ENCODE results near the gene ZNF30. TPM values are rescaled to one million over a fixed set of nuclear protein-coding genes. Genes with fewer than 3 reads are reported as not detected.

Gene ZNF30
- total and polyA plus RNA-seq, 7 donors: 0.86 to 6.6 (median 1.8) TPM

DNA sequence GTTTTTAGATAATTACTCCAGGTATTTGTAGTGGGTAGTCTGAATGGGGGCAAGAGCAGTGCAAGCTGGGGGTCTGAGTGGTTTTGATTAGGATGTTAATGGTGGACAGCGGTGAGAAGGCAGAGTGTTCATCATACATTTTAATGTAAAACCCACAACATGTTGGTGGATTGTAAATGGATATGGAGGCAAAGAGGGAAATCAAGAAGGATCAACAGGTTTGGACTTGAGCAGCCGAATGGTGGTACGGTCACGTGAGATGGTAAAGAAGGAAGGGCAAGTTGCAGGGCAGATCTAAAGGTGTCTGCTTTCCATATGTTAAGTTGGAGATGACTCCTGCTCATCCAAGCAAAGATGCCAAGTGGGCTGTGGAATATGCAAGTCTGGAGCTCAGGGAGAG, 9.5 kb downstream of the ZNF30 start:
- no peaks in the 10 kb centered on the region for H3K27me3 ChIP-seq (ENCODE audit: insufficient read depth in 3 of 3, low read length in 2 of 3)
- DNase-seq: no peak

DNA sequence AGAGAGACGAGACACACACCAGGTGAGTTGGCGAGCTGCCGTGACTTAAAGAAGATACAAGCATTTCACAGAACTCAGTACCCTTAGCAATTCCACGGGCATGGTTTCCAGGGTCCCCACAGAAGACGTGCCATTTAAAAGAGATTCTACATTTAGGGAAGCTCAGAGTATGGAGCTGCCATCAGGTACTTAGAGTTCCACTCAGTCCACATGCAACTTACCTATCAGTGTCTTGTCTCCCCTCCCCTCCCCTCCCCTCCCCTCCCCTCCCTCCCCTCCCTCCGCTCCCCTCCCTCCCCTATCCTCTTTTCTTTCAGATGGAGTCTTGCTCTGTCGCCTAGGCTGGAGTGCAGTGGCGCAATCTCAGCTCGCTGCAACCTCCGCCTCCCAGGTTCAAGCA, 12.2 kb downstream of the ZNF30 start:
- peaks cover 13 to 61% of the 10 kb centered on the region in 2 donors for H3K36me3 ChIP-seq (ENCODE audit: insufficient read depth in 1 of 2, low read depth in 1 of 2)

More for the DNA sequence above, 9.5 kb downstream of the ZNF30 start:
- ATAC-seq: no peak
- TF ChIP-seq, protein P1, sequence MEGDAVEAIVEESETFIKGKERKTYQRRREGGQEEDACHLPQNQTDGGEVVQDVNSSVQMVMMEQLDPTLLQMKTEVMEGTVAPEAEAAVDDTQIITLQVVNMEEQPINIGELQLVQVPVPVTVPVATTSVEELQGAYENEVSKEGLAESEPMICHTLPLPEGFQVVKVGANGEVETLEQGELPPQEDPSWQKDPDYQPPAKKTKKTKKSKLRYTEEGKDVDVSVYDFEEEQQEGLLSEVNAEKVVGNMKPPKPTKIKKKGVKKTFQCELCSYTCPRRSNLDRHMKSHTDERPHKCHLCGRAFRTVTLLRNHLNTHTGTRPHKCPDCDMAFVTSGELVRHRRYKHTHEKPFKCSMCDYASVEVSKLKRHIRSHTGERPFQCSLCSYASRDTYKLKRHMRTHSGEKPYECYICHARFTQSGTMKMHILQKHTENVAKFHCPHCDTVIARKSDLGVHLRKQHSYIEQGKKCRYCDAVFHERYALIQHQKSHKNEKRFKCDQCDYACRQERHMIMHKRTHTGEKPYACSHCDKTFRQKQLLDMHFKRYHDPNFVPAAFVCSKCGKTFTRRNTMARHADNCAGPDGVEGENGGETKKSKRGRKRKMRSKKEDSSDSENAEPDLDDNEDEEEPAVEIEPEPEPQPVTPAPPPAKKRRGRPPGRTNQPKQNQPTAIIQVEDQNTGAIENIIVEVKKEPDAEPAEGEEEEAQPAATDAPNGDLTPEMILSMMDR (IDR thresholded peaks at IDR 0.05): no peak
- no peak overlapping the region for H3K27ac ChIP-seq
- 97 to 100% (median 98%) methylated on average over 4 of the region's 4 CpGs for WGBS, 3 donors
- H3K36me3 ChIP-seq (ENCODE audit: insufficient read depth in 1 of 2, low read depth in 1 of 2): peaks cover 6 to 63% of the 10 kb centered on the region in 2 donors
- no peak overlapping the region for H3K4me3 ChIP-seq
- no peaks in the 10 kb centered on the region for H3K4me1 ChIP-seq
- intact Hi-C loops (cut with DNase I): no loop called here
- H3K9me3 ChIP-seq: no peaks in the 10 kb centered on the region

DNA sequence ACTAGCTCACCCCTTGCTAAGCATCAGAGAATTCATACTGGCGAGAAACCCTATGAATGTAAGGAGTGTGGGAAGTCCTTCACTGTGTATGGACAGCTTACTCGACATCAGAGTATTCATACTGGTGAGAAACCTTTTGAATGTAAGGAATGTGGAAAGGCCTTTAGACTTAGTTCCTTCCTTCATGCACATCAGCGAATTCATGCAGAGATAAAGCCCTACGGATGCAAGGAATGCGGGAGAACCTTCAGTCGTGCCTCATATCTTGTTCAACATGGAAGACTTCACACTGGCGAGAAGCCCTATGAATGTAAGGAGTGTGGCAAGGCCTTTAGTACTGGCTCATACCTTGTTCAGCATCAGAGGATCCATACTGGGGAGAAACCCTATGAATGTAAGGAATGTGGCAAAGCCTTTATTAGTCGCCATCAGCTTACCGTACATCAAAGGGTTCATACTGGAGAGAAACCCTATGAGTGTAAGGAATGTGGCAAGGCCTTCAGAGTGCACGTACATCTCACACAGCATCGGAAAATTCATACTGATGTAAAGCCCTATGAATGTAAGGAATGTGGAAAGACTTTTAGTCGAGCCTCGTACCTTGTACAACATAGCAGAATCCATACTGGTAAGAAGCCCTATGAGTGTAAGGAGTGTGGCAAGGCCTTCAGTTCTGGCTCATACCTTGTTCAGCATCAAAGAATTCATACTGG, 17.3 kb downstream of the ZNF30 start:
- 94 to 96% (median 95%) methylated on average over 13 of the region's 13 CpGs for WGBS, 3 donors
- DNase-seq: no peak
- no peak for ATAC-seq
- Histone ChIP-seq H3K36me3 (ENCODE audit: insufficient read depth in 1 of 2, low read depth in 1 of 2) (peaks cover 18 to 36% of the 10 kb centered on the region in 2 donors), H3K4me1 (no peaks in the 10 kb centered on the region), H3K9me3 (peaks cover 32% of the 10 kb centered on the region), H3K27ac (no peak overlapping the region), H3K27me3 (ENCODE audit: insufficient read depth in 3 of 3, low read length in 2 of 3) (no peaks in the 10 kb centered on the region), H3K4me3 (no peak overlapping the region)
- TF ChIP-seq, protein P1 (IDR thresholded peaks at IDR 0.05): no peak
- intact Hi-C loops (cut with DNase I): no loop called here

More for the DNA sequence above, 12.2 kb downstream of the ZNF30 start:
- intact Hi-C loops (cut with DNase I): no loop called here
- TF ChIP-seq, protein P1 (IDR thresholded peaks at IDR 0.05): no peak
- H3K27me3 ChIP-seq (ENCODE audit: insufficient read depth in 3 of 3, low read length in 2 of 3): no peaks in the 10 kb centered on the region
- peaks cover 10% of the 10 kb centered on the region for H3K9me3 ChIP-seq
- ATAC-seq (no peak), DNase-seq (no peak)
- H3K27ac ChIP-seq: no peak overlapping the region
- WGBS, 3 donors: 82 to 90% (median 89%) methylated on average over 8 to 9 of the region's 10 CpGs
- H3K4me3 ChIP-seq: no peak overlapping the region
- no peaks in the 10 kb centered on the region for H3K4me1 ChIP-seq

DNA sequence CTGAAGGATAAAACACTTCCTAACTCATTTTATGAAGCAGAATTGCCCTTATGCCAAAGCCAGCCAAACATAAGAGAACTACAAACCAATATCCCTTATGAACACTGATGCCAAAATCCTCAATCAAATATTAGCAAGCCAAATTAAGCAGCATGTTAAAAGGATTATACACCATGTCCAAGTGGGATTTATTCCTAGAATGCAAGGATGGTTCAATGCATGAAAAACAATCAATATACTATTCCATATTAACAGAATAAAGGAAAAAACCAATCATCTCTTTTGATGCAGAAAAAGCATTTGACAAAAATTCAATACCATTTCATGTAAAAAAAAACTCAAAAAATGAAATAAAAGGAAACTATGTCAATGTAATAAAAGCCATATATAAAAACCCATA, 26.4 kb downstream of the ZNF30 start:
- Histone ChIP-seq H3K4me1 (no peaks in the 10 kb centered on the region), H3K27ac (no peak overlapping the region), H3K36me3 (ENCODE audit: insufficient read depth in 1 of 2, low read depth in 1 of 2) (peaks cover 10 to 13% of the 10 kb centered on the region in 2 donors), H3K4me3 (no peak overlapping the region), H3K9me3 (peaks cover 68% of the 10 kb centered on the region), H3K27me3 (ENCODE audit: insufficient read depth in 3 of 3, low read length in 2 of 3) (no peaks in the 10 kb centered on the region)
- DNase-seq (no peak), ATAC-seq (no peak)
- intact Hi-C loops (cut with DNase I): no loop called here
- TF ChIP-seq, protein P1 (IDR thresholded peaks at IDR 0.05): no peak
